GM21619 (cell line): Measurements from ENCODE around the gene C1GALT1.
A peak's percentile ranks its signal among the peaks of the same experiment; 100 is the strongest.
"Not testable (repeated sequence)": the region's sequence is repeated elsewhere in the genome, so short reads cannot be mapped to it uniquely, and the experiment has no call there.

Source experiments
- ATAC-seq: cut with Tn5 transposase; IDR thresholded peaks from one replicate; pipeline ENCODE4 v1.9.1; 2021; ENCODE audit not compliant: unreplicated experiment

The C1GALT1 gene

DNA sequence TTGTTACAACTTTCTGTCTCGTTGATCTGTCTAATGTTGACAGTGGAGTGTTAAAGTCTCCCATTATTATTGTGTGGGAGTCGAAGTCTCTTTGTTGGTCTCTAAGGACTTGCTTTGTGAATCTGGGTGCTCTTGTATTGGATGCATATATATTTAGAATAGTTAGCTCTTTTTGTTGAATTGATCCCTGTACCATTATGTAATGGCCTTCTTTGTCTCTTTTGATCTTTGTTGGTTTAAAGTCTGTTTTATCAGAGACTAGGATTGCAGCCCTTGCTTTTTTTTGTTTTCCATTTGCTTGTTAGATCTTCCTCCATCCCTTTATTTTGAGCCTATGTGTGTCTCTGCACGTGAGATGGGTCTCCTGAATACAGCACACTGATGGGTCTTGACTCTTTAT, 17.2 kb downstream of the C1GALT1 start:
- not testable (repeated sequence) for ATAC-seq

DNA sequence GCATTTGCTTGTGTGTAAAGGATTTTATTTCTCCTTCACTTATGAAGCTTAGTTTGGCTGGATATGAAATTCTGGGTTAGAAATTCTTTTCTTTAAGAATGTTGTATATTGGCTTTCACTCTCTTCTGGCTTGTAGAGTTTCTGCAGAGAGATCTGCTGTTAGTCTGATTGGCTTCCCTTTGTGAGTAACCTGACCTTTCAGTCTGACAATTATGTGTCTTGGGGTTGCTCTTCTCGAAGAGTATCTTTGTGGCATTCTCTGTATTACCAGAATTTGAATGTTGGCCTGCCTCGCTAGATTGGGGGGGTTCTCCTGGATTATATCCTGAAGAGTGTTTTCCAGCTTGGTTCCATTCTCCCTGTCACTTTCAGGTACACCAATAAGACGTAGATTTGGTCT, 17.9 kb downstream of the C1GALT1 start:
- ATAC-seq = not testable (repeated sequence)

DNA sequence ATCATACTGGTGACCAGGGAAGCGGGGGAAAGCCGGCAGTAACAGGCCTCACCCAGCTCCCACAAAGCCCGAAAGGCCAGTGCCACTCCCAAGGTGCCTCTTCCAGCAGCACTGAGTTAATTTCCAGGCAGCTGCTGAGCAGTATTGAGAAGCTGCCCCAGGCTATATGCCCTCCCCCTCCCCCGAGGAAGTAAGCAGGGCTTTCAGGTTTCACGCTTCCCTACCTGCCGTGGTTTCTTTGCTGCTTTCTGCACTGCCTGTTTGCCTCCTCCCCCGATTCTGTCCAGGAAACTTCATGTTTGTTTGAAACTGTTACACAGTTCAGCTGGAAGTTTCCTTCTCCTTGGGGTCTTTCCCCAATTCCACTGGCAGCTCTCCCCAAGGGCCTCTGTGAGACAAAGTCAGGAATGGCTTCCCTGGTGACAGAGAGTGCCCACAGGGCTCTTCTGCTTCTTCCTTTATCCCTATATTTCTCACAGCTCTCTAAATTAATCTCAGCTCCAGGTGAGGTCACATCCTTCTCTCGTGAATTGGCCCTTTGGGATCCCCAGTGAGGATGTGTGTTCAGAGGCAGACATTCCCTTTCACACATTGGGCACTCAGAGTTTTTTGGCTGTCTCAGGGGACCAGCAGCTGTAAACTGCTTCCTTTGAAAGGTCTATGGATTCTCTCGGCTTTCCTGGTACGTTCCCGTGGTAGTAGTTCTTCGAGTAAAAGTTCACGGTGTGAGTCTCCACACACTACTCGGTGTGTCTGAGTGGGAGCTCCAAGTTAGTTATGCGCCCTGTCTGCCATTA, 19.4 kb downstream of the C1GALT1 start:
- peak; percentile 97 for ATAC-seq

DNA sequence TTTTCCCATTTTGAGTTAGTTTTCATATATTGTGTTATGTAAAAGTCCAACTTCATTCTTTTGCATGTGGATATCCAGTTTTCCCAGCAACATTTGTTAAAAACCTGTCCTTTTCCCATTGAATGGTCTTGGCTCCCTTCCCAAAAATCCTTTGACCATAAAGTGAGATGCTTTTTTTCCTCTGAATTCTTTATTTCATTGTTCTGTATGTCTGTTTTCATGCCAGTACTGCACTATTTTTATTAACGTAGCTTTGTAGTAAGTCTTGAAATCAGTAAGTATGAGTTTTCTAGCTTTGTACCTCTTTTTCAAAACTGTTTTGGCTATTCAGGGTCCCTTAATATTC, 20.0 kb downstream of the C1GALT1 start:
- no peak for ATAC-seq

DNA sequence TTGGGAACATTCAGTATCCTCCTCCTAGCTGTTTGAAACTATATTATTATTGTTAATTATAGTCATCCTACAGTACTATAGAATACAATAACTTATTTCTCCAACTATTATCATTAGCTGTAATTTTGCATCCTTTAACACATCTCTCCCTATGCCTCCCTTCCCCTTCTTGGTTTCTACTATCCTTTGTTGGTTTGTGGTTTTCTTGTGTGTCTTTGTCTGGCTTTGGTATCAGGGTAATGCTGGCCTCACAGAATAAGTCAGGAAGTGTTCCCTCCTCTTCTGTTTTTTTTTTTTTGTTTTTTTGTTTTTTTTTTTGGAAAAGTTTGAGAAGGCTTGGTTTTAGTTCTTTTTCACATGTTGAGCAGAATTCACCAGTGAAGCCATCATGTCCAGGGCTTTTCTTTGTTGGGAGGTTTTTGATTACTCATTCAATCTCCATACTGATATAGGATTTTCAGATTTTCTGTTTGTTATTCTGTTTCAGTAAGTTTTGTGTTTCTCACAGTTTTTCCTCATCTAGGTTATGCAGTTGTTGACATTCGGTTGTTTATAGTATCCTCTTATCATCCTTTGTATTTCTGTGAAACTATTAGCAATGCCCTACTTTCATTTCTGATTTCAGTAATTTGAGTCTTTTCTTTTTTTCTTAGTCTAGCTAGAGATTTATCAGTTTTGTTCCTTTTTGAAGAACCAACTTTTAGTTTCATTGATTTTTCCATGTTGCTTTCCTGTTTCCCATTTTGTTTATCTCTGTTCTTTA, 21.6 kb downstream of the C1GALT1 start:
- ATAC-seq = no peak

DNA sequence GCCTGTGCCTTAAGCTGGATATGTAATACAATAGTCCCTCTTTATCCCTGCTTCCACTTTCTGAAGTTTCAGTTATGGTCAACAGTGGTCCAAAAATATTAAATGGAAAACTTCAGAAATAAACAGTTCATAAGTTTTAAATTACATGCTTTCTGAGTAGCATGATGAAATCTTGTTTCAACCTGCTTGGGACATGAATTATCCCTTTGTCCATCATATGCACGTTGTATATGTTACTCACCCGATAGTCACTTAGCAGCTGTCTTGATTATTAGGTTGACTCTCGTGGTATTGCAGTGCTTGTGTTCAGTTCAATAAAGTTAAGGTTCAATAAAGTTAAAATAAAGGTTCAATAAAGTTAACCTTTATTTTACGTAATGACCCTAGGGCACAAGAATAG, 25.5 kb downstream of the C1GALT1 start:
- ATAC-seq = no peak

GRCh38 chr7:7208520-7208919, 26.2 kb downstream of the C1GALT1 start:
- no peak for ATAC-seq

DNA sequence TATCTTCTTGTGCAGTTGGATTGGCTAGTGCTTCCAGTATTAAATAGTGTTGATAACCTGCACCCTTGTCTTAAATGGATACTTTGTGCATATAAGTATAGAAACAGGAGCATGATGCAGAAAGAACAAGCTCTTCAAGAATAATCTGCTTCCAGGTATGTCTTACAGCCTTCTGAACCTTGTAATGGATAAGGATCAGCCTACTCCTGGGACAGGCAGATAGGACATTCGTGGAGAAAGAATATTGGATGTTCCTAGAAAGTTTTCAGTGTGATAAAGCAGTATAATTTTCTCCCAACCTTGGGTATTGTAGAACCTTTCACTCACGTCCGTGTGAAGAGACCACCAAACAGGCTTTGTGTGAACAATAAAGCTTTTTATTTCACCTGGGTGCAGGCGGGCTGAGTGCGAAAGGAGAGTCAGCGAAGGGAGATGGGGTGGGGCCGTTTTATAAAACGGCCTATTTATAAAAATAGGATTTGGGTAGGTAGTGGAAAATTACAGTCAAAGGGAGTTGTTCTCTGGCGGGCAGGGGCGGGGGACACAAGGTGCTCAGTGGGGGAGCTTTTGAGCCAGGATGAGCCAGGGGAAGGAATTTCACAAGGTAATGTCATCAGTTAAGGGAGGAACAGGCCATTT, 27.2 kb downstream of the C1GALT1 start:
- ATAC-seq = no peak

DNA sequence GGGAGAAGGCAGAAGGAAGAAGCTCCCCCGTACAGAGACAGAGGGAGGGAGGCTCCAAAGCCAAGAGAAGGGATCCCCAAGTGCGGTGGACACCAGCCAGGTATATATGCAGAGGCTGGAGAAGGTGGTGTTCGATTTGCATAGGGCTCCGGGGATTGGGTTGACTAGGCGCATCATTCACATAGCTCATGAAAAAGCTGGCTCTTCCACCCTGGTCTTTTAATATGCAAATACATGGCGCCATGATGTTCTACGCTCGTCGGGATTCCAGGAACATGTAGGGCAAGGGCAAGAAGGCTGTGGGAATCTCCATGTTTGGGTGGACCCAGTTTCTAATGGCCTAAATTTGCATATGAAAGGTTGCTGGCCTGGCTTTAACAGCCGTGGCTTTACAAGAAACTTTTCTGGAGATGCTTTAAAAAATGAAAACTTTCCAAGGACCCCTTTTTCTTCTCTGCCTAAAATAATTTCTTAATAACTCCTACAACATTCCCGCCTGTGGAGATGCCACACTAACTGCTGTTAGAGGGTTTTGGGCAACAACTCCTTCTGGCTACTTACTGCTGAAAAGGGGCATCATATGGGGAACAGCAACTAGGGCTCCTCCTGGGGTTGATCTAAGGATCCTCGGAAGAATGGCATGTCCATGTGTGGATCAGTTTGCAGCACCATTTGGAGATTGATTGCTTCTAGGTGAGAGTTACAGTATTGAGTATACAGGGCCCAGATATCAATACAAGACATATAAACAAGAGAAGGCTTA, 28.3 kb downstream of the C1GALT1 start:
- ATAC-seq = no peak

- ATAC-seq = no peak
These were observed 30.3 kb downstream of the C1GALT1 start for GRCh38 chr7:7212612-7213011.

GRCh38 chr7:7214398-7215347, 32.3 kb downstream of the C1GALT1 start:
- ATAC-seq = no peak

- ATAC-seq = no peak
These were observed 33.9 kb downstream of the C1GALT1 start for GRCh38 chr7:7216279-7216678.

DNA sequence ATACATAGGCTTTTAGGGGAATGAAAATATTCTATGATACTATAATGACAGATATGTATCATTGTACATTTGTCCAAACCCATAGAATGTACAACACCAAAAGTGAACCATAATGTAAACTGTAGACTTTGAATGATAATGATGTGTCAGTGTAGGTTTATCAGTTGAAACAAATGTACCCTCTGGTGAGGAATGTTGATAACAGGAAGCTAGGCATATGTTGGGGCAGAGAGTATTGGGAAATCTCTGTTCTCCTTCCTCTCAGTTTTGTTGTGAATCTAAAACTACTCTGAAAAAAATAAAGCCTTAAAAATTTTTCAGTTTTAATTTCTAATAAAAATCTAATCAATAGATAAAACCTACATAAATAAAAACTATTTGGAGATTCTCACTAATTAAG, 36.9 kb downstream of the C1GALT1 start:
- no peak for ATAC-seq

DNA sequence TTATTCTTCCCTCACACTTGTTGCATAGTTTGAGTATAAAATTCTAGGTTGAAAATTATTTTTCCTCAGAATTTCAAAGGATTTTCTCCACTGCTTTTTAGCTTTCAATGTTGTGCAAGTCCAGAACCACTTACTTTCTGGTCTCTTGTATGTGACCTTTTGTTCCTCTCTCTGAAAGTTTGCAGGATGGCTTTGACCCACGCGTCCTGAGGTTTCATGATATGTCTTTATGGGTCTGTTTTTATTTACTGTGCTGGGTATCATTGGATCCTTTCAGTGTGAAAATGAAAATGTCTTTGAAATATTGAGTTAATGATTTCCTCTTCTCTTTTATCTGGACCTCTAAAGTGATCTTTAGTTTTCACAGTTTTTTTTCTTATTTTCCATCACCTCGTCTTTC, 38.5 kb downstream of the C1GALT1 start:
- no peak for ATAC-seq

DNA sequence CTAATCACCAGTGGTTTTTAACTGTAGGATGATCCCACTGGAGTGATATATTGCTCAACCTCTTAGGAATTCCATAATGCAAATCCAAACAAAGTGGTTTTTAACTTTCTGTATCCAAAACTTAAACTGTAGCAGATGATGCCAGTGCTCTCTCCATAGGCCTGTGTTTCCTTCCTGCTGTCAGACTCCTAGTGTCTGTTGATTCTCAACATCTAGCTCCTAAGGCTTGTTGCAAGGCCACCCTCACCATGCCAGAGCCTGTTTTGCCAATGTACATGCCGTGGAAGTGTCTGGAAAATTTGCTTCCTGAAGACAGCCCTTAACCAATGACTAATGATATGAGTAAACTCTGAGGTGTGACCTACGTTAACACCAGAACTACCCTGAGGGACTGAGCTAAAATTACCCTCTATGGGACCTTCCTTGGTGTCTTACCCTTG, 39.3 kb downstream of the C1GALT1 start:
- ATAC-seq = no peak

- ATAC-seq = no peak
These were observed 40.9 kb downstream of the C1GALT1 start for GRCh38 chr7:7223250-7223649.

DNA sequence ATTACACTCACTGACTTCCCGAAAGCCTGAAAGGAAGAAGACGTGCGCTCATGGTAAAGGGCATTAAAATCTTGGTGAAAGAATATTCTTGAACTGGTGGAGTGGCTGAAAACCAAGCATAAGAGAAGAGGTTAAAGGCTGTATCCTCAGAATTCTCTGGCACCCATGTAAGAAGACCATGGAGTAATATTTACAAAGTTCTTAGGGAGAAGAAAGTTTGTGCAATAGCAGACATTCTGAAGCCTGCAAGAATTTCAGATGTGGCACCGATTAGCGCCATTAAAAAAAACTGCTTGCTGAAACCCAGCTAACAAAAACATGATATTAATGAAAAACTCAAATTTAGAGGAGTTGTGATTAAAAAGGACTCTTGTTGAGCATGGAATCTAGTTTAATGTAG, 44.1 kb downstream of the C1GALT1 start:
- no peak for ATAC-seq

GRCh38 chr7:7228472-7228871, 46.1 kb downstream of the C1GALT1 start:
- ATAC-seq = no peak

- no peak for ATAC-seq
These were observed 46.6 kb downstream of the C1GALT1 start for GRCh38 chr7:7228967-7229366.

DNA sequence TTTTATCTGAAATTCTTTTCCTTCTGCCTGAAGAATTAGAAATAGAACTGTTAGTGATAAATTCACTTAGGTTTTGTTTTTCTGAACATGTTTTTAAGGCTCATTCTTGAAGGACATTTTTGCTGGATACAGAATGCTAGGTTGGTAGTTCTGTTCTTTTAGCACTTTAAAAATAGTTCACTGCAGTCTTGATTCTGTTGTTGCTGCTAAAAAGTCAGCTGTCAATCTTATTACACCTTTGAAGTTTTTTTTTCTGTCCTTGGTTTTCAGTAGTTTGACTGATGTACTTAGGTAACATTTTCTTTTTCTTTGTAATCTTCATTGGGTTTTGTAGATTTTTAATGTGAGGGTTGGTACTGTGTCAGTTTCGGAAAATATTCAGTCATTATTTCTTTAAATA, 48.7 kb downstream of the C1GALT1 start:
- no peak for ATAC-seq
